Measurements from ENCODE around the gene CLRN1.
"Not testable (repeated sequence)": the region's sequence is repeated elsewhere in the genome, so short reads cannot be mapped to it uniquely, and the experiment has no call there.

The CLRN1 gene

GRCh38 chr3:150972366-150973071 is at the start of gene CLRN1:
Gene CLRN1, minus strand, starts transcription at chr3:150972727. Its CDS starts 19 bp downstream, at chr3:150972708.
- DNase-seq (ENCODE audit: extremely low read depth in 1 of 2, low read depth in 1 of 2), result no peak

- DNase-seq (ENCODE audit: extremely low read depth in 1 of 2, low read depth in 1 of 2), result no peak
These were observed 43.9 kb upstream of the CLRN1 start for GRCh38 chr3:151016478-151016795.

GRCh38 chr3:151015767-151016477 is 43.4 kb upstream of the CLRN1 start:
- no peak for DNase-seq (ENCODE audit: extremely low read depth in 1 of 2, low read depth in 1 of 2)

DNA sequence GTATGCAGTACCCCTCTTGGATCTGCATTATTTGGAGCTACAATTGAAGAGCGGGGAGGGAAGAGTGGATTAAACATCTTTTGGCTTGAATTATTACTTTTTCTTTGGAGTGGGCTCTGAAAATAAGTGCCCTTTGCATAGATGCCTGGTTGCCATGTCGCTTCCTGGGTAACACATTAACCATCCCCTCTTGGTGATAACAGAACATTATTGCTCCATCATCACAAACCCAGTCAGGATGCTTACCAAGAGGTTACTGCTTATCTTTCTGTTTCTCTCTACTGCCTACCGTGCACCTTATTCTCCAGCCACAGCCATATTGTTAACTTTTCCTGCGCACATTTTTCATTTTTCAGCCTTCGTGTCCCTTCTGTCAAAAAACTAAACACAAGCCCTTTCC is 42.7 kb upstream of the CLRN1 start:
- DNase-seq (ENCODE audit: extremely low read depth in 1 of 2, low read depth in 1 of 2), result no peak

DNA sequence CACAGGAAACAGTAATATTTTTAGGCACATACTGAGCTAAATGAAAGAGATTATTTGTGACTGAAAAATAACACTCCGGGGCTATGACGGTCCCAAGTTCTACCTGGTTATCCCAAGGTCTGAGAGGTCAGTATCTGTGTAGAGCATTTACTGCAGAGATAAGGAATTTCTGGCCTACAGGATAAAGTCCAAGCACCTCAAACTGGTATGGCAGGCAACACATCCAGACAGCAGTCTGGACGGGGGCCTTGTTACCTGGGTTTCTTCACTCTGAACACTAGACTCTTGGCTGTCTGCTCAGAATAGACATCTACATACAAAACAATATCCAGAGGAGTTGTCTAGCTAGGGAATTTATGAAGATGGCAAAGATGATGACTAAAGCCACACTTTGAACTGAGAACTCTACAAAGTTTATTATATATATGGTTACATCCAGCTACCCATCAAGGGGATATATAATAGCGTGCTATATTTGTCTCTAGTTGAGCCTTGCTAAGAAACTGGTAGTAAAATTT is 42.0 kb upstream of the CLRN1 start:
- no peak for DNase-seq (ENCODE audit: extremely low read depth in 1 of 2, low read depth in 1 of 2)

DNA sequence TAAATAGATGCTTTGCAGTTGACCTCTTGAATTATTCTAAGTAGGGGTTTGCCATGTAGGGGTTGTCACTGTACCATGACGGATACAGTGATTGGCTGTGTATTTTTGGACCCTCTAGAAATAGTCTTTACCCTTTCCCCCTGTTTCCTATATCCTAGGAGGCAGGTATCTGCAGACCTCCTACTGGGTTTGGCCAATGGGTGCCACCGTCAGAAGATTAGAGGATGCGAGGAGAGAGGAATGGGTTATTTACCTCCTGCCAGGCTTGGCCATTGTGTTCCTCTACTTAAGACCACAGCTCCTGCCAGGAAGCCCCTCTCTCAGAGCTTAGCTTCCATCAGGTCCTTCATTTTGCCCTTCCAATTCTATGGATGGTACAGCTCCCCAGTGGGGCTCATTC is 40.2 kb upstream of the CLRN1 start:
- no peak for DNase-seq (ENCODE audit: extremely low read depth in 1 of 2, low read depth in 1 of 2)

GRCh38 chr3:151011427-151011826 is 38.9 kb upstream of the CLRN1 start:
- DNase-seq (ENCODE audit: extremely low read depth in 1 of 2, low read depth in 1 of 2), result no peak

DNA sequence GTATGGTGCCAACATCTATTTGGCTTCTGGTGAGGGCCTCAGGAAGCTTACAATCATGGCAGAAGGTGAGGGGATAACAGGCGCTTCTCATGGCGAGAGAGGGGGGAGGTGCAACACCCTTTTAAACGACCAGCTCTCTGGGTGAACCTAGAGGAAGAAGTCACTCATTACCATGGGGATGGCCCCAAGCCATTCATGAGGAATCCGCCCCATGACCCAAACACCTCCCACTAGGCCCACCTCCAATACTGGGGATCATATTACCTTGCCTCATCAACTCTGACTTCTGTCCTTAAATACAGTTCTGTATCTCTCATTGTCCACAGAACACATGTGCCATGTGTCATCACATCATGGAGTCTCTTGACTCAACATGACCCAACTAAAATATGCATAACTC is 37.5 kb upstream of the CLRN1 start:
- DNase-seq (ENCODE audit: extremely low read depth in 1 of 2, low read depth in 1 of 2), result no peak

- DNase-seq (ENCODE audit: extremely low read depth in 1 of 2, low read depth in 1 of 2), result no peak
These were observed 36.9 kb upstream of the CLRN1 start for GRCh38 chr3:151009430-151009829.

- DNase-seq (ENCODE audit: extremely low read depth in 1 of 2, low read depth in 1 of 2), result no peak
These were observed 36.2 kb upstream of the CLRN1 start for GRCh38 chr3:151008699-151009098.

DNA sequence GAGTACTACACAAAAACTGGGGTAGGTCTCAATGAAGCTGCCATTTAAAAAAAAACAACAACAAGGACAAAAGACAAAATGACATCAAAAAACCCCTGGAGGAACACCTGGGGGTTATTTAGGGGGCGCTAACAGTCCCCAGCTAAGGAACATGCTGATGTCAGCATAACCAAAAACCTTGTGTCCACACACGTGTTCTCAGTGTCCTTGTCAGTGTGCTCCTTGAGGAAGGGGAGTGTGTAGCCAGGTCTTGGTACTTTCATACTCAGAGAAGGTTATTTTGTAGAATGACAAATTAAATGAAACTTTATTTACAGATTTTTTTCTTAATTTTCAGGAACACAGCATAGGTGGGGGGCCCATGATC is 31.2 kb upstream of the CLRN1 start:
- no peak for DNase-seq (ENCODE audit: extremely low read depth in 1 of 2, low read depth in 1 of 2)

DNA sequence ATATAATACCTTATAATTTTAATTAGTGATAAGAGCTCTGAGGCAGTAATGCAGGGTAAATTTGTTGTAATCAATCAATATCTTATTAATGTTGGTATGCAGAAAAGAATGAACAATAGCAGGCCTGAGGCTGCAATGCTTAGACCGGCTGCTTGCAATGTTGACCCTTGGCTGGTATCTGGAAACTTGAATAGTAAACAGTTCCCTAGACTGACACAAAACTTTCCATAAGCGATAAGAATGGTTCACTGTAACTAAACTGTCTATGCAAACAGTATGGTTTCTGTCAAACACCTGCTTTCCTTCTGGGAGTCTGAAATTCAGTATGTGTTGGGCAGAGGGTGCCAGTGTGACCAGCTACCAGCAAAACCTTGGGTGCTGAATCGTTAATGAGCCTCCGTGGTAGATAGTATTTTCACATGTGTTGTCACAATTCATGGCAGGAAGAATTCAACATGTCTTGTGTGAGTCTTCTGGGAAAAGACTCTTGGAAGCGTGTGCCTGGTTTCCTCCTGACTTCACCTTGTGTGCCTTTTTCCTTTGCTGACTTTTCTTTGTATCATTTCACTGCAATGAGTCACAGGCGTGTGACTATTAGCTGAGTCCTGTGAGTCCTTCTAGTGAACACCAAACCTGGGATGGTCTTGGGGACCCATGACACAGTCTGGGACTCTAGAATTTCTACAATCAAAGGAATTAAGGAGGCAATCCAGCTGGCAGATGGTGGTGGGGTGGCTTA is 30.7 kb upstream of the CLRN1 start:
- DNase-seq (ENCODE audit: extremely low read depth in 1 of 2, low read depth in 1 of 2), result no peak

GRCh38 chr3:151002003-151002981 is 29.8 kb upstream of the CLRN1 start:
- DNase-seq (ENCODE audit: extremely low read depth in 1 of 2, low read depth in 1 of 2), result no peak

DNA sequence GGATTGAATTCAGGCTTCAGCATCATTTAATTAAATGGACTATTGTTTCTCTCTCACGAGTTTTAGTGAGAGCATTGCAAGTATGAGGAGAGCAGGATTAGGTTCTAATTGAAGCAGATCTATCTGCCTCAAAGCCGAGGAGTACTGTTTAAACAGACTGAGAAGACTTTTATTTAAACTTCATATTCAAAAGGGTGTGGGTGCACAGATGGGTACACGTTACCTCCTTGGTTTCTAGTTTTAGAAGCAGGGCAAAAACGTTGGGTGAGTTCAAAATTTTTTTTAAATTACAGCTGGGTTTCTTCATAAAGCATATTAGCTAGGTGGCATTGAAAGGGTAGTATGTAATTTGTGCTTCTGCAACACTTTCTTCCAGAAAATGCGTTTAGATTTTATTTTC is 26.5 kb upstream of the CLRN1 start:
- no peak for DNase-seq (ENCODE audit: extremely low read depth in 1 of 2, low read depth in 1 of 2)

GRCh38 chr3:150996731-150997130 is 24.2 kb upstream of the CLRN1 start:
- DNase-seq (ENCODE audit: extremely low read depth in 1 of 2, low read depth in 1 of 2), result no peak

GRCh38 chr3:150995510-150995909 is 23.0 kb upstream of the CLRN1 start:
- DNase-seq (ENCODE audit: extremely low read depth in 1 of 2, low read depth in 1 of 2), result no peak

DNA sequence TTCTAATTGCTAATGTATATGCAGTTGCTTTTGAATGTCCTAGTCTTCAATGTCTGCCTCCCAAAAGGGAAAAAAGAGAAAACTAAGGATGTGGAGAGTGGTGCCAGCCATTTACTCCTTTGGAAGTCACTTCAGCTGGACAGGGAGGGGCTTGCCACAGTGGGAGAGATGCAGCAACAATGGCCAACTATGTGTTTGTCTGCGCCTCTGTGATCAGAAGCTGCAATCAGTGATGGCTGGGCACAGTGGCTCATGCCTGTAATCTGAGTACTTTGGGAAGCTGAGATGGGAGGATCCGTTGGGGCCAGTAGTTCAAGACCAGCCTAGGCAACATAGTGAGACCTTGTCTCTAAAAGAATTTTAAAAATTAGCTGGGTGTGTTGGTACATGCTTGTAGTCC is 16.7 kb upstream of the CLRN1 start:
- no peak for DNase-seq (ENCODE audit: extremely low read depth in 1 of 2, low read depth in 1 of 2)

GRCh38 chr3:150988395-150988794 is 15.9 kb upstream of the CLRN1 start:
- DNase-seq (ENCODE audit: extremely low read depth in 1 of 2, low read depth in 1 of 2), result not testable (repeated sequence)

GRCh38 chr3:150985711-150986110 is 13.2 kb upstream of the CLRN1 start:
- DNase-seq (ENCODE audit: extremely low read depth in 1 of 2, low read depth in 1 of 2), result no peak

- DNase-seq (ENCODE audit: extremely low read depth in 1 of 2, low read depth in 1 of 2), result no peak
These were observed 11.5 kb upstream of the CLRN1 start for GRCh38 chr3:150984066-150984465.
